Measurements from ENCODE around the gene GAA. TPM values are rescaled to one million over a fixed set of nuclear protein-coding genes. Genes with fewer than 3 reads are reported as not detected.

GAA gene
- total RNA-seq, 1 donor from 2014 or later, result 117 TPM

DNA sequence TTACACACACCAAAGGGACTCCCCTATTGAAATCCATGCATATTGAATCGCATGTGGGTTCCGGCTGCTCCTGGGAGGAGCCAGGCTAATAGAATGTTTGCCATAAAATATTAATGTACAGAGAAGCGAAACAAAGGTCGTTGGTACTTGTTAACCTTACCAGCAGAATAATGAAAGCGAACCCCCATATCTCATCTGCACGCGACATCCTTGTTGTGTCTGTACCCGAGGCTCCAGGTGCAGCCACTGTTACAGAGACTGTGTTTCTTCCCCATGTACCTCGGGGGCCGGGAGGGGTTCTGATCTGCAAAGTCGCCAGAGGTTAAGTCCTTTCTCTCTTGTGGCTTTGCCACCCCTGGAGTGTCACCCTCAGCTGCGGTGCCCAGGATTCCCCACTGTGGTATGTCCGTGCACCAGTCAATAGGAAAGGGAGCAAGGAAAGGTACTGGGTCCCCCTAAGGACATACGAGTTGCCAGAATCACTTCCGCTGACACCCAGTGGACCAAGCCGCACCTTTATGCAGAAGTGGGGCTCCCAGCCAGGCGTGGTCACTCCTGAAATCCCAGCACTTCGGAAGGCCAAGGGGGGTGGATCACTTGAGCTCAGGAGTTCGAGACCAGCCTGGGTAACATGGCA is 2.2 kb downstream of the GAA start:
- no peak for DNase-seq (ENCODE audit: low read depth)

DNA sequence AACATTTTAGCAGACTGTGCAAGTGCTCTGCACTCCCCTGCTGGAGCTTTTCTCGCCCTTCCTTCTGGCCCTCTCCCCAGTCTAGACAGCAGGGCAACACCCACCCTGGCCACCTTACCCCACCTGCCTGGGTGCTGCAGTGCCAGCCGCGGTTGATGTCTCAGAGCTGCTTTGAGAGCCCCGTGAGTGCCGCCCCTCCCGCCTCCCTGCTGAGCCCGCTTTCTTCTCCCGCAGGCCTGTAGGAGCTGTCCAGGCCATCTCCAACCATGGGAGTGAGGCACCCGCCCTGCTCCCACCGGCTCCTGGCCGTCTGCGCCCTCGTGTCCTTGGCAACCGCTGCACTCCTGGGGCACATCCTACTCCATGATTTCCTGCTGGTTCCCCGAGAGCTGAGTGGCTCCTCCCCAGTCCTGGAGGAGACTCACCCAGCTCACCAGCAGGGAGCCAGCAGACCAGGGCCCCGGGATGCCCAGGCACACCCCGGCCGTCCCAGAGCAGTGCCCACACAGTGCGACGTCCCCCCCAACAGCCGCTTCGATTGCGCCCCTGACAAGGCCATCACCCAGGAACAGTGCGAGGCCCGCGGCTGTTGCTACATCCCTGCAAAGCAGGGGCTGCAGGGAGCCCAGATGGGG is 3.1 kb downstream of the GAA start:
- DNase-seq (ENCODE audit: low read depth), result no peak

DNA sequence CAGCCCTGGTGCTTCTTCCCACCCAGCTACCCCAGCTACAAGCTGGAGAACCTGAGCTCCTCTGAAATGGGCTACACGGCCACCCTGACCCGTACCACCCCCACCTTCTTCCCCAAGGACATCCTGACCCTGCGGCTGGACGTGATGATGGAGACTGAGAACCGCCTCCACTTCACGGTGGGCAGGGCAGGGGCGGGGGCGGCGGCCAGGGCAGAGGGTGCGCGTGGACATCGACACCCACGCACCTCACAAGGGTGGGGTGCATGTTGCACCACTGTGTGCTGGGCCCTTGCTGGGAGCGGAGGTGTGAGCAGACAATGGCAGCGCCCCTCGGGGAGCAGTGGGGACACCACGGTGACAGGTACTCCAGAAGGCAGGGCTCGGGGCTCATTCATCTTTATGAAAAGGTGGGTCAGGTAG is 3.6 kb downstream of the GAA start:
- no peak for DNase-seq (ENCODE audit: low read depth)

DNA sequence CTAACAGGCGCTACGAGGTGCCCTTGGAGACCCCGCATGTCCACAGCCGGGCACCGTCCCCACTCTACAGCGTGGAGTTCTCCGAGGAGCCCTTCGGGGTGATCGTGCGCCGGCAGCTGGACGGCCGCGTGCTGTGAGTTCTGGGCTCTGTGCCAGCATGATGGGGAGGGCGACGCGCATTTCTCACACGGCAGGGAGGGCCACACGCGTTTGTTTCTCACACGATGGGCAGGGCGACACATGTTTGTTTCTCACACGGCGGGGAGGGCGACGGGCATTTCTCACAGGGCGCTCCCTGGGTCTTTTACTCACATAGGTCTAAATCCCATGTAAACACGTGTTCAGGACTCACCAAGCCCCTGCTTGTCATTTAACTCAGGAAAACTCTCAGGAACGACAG is 4.4 kb downstream of the GAA start:
- DNase-seq (ENCODE audit: low read depth), result no peak

DNA sequence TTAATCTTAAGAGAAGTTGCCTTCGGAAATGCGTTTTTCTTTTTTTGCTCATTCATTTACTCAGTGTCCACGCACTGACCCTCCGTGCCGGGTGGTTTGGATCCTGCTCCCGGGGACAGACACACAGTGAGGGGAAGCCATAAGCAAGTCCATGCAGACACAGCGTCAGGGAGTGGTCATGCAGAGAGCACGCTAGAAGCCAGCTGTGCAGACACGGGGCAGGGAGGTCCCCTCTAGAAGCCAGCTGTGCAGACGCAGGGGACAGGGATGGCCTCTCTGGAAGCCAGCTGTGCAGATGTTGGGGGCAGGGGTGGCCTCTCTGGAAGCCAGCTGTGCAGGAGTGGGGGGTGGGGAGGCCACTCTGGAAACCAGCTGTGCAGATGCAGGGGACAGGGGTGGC is 4.8 kb downstream of the GAA start:
- no peak for DNase-seq (ENCODE audit: low read depth)

DNA sequence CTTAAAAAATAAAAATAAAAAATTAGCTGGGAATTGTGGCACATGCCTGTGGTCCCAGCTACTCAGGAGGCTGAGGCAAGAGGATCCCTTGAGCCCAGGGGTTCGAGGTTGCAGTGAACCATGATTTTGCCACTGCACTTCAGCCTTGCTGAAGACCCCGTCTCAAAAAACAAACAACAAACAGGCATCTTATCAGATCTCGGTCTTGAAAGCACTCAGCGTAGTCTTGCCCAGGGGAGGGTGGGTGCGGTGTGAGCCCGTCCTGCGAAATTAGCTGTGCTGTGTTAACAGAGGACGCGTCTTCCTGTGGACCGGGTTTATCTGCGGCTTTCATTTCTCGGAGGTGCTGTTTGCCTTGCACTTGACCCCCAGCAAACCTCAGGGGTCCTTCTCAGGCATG is 5.4 kb downstream of the GAA start:
- DNase-seq (ENCODE audit: low read depth), result no peak

DNA sequence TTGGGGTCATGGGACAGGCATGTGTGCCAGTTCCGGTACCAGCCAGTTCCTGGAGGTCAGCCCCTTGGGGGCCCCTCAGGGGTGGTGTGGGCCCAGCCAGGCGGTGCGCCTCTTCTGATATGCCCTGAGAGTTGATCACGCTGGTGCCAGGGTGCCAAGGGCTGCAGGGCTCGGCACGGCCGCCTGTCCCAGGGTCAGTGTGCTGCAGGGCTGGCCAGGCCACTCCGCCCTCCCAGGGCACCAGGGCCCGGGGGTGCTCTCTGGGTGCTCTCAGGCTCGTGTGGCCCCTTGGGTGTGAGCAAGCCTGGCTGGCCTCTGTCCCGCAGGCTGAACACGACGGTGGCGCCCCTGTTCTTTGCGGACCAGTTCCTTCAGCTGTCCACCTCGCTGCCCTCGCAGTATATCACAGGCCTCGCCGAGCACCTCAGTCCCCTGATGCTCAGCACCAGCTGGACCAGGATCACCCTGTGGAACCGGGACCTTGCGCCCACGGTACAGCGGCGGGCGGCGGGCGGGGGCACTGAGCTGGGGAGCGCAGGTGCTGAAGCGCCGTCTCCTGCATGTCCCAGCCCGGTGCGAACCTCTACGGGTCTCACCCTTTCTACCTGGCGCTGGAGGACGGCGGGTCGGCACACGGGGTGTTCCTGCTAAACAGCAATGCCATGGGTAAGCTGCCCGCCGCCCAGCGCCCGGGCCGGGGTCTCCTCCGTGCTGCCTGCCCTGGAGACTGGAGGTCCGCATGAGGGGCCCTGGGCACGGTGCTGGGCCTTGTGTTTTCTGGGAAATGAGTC is 6.0 kb downstream of the GAA start:
- no peak for DNase-seq (ENCODE audit: low read depth)

DNA sequence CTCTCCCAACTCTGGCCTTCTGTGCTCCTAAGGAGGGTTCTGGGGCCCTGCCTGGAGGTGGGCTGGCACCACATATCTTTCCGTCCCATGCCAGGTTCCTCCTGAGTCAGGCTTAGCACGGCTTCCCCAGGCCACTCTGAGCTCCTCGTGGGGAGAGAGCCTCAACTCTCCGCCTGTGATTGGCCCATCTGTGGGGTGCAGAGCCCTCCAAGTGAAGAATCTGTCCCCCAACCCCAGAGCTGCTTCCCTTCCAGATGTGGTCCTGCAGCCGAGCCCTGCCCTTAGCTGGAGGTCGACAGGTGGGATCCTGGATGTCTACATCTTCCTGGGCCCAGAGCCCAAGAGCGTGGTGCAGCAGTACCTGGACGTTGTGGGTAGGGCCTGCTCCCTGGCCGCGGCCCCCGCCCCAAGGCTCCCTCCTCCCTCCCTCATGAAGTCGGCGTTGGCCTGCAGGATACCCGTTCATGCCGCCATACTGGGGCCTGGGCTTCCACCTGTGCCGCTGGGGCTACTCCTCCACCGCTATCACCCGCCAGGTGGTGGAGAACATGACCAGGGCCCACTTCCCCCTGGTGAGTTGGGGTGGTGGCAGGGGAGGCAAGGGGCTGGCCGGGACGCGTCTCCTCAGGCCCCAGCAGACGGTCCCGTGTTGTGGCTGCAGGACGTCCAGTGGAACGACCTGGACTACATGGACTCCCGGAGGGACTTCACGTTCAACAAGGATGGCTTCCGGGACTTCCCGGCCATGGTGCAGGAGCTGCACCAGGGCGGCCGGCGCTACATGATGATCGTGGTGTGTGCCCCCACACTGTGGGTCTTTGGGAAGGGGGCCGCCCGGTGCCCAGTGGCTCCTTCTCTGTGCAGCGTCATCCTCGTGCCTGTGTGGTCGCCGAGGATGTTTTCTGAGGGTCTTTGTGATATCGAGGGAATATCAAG is 6.9 kb downstream of the GAA start:
- no peak for DNase-seq (ENCODE audit: low read depth)

DNA sequence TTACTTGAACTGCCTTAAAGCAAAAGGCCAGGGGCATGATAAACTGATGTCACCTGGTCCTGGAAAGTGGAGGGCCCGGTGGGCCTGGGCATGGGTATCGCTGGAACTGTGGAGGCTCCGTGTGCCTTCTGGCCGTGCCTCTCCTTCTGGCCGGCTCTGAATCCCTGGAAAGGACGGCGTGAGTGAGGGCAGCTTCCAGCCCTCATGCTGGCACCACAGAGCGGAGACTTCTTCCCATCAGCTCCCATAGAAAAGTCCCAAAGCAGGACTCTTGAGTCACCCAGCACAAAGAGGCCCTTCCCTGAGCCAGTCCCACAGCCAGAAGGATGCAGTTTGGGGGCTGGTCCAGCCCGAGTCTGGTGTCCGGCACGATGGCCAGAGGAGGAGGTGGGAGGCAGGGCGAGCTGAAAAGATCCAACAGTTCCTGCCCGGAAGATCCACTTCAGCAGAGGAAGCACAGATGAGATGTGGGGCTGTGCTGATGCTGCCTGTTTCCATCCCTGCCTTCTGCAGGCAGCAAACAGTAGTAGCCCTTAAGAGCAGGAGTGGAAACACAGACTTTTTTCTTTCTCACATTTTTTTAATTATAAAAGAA is 7.8 kb downstream of the GAA start:
- no peak for DNase-seq (ENCODE audit: low read depth)

DNA sequence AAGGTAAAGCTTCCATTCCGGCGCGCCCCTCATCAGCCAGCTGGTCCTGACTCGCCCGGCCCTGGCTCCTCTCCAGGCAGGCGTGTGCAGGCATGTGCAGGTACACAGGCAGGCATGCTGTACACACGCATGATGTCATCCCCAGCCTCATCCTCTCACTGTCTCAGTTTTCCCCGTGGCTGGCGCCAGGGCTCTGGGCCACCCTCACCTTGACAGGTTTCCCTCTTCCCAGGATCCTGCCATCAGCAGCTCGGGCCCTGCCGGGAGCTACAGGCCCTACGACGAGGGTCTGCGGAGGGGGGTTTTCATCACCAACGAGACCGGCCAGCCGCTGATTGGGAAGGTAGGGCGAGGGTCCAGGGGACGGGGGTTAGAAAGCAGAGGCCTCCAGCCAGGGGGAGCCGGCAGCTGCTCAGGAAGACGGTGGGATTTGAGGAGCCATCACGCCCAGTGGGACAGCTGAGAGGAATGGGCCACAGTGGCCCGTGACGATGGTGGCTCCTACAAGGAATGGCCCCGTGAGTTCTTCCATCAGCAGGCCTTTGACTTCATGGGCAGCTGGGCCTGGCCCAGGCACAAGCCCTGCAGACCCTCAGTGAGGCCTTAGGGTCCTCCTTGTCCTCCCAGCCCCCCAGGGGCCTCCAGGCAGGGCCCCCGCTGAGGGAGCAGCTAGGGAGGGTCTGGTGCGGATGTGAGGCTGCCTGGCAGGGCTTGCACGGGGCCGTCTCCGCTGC is 8.5 kb downstream of the GAA start:
- no peak for DNase-seq (ENCODE audit: low read depth)

DNA sequence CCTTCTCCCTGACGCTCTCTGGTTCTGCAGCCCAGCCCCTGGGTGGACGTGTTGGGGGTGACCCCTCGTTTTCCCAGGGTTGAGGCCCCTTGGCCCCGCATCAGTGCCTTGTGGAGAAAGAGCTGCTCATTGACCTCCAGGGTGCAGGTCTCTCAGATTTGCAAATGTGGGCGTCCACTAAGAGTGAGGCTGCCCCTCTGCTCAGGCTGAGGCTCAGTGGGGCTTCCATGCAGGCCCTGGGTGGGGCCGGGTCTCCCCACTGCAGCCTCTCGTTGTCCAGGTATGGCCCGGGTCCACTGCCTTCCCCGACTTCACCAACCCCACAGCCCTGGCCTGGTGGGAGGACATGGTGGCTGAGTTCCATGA is 9.0 kb downstream of the GAA start:
- DNase-seq (ENCODE audit: low read depth), result no peak

DNA sequence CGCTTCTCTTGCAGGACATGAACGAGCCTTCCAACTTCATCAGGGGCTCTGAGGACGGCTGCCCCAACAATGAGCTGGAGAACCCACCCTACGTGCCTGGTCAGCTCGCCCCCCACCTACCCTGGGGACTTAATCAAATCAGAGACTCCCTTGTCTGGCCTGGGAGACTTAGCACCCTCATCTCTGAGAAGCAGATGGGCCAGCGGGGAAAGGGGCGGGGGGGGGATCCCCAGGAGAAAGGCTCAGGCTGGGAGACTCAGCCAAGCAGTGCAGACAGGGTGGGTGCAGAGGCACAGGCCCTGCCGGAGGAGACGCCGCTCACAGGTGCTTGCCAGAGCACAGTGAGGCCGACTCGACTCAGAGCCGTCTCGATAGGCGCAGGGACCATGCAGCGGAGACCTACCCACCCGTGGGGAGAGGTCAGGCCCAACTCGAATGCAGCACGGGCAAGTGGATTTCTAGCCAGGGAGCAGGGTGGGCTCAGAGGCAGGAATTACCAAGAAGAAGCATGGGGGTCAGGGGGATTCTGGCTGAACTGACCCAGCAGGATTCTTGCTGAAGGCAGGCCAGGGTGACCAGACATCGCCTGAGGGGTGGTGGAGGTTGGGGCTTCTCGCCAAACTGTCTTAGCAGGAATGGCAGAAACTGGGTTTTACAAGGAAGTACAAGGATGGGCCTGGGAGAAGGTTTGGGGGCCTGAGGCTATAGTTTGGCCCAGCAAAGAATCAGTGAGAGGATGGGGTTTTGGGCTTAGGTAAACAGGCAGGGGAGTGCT is 9.7 kb downstream of the GAA start:
- no peak for DNase-seq (ENCODE audit: low read depth)

DNA sequence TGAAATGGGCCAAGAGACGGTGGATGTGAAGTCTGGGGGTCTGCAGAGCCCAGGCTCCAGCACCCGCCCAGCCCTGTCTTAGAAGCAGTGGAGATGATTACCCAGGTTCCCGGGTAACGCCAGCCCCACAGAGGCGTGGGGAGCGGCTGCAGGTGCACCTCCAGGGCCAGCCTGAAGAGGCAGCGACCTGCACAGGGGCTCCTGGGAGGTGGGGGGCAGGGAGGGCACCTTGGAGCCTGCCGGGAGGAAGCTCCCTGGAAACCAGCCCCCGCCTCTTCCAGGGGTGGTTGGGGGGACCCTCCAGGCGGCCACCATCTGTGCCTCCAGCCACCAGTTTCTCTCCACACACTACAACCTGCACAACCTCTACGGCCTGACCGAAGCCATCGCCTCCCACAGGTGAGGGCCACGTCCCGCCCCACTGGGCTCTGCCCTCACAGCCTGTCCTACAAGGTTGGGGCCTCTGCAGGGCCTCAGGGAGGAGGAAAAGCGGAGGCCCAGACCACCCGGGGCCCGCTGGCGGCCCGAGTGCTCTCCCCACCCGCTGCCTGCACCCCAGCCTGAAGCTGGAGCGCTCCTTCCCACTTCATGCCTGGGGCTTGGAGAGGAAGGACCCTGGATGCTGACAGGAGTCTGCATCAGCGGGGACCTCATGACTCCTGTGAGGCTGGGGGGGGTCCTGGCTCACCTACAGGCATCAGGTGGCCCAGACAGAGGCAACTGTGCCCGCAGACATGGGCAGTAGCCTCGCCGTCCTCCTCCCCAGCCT is 10.5 kb downstream of the GAA start:
- DNase-seq (ENCODE audit: low read depth), result no peak

DNA sequence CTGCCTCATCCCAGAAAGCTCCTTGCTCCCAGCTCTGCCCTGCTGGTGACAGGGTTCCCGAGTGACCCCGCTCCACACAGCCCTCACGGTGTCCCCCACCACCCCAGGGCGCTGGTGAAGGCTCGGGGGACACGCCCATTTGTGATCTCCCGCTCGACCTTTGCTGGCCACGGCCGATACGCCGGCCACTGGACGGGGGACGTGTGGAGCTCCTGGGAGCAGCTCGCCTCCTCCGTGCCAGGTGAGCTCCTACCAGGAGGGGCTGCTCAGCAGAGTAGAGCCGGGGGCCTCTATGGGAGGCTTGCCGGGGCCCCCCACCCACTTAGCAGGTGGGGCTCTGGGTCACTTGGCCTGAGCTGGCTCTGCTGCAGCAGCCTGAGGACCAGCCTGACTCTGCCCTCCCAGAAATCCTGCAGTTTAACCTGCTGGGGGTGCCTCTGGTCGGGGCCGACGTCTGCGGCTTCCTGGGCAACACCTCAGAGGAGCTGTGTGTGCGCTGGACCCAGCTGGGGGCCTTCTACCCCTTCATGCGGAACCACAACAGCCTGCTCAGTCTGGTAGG is 11.2 kb downstream of the GAA start:
- no peak for DNase-seq (ENCODE audit: low read depth)

DNA sequence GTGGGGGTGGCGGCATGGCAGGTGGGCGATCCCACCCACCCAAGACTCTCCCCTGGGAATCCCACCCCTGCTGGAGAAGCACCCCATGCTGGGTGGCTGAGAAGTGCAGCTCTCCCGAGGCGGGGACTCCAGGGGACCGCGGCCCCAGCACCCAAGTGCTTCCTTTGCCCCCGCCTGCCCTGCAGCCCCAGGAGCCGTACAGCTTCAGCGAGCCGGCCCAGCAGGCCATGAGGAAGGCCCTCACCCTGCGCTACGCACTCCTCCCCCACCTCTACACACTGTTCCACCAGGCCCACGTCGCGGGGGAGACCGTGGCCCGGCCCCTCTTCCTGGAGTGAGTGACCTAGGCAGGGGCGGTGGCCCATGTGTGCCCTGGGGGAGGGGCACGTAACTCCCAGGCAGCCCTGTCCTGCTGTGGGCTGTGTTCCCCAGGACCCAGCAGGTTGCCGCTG is 11.7 kb downstream of the GAA start:
- DNase-seq (ENCODE audit: low read depth), result no peak

DNA sequence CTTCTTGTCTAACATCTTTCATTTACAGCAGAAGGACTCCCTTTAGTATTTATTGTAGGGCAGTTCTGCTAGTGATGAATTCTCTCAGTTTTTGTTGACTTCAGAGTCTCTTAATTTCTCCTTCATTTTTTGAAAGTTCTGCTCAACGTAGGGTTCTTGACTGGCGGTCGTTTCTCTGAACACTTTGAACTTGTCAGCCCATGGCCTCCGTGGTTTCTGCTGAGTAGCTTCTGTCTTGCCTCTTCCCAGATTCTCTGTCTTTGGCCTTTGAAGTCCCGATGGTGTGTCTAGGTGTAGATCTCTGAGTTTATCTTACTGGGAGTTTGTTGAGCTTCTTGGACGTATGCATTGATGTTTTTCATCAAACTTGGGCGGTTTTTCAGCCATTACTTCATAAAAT is 13.4 kb downstream of the GAA start:
- no peak for DNase-seq (ENCODE audit: low read depth)

DNA sequence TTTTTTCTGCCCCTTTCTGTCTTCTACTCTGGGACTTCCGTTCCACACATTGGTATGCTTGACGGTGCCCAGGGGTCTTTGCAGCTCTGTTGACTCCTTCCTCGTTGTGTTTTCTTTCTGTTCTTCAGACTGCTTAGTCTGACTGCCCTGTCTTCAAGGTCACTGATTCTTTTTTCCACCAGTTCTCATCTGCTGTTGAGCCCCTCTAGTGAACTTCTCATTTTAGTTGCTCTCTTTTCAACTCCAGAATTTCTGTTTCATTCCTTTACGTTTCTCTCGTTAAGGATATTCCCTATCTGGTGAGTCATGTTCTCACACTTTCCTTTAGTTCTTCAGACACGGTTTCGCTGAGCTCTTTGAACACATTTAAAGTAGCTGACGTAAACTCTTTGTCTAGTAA is 13.8 kb downstream of the GAA start:
- DNase-seq (ENCODE audit: low read depth), result no peak

DNA sequence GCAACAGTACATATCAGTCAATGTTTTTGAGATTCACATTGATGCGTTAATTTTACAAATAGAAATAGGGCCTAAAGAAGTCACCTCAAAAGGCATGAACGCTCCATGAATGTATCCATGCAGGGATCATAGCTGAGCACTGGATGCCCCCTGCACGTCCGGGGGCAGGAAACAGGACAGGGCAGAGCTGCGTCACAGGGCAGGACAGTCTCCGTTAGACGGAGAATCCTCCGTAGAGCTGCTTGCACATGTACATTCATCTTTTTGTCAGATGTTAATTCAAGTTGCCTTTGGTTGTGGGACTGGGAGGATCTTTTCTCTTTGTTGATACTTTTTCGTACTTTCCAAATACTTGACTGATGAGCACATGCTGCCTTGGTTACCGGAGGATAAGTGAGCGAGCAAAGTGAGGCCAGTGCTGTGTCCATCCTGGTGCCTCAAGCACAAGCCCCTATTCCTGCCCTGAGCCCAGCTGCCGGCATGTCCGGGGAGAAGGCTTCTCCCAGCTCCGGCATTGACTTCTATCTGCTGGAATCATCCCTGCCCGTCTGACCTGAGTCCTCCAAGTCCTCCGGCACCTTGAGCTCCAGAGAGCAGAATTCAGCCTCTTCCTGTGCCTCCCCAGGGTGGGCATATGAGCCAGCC is 15.0 kb downstream of the GAA start:
- no peak for DNase-seq (ENCODE audit: low read depth)
